GM03348 (cell line): Measurements from ENCODE around the gene GANAB.
"Not testable (repeated sequence)": the region's sequence is repeated elsewhere in the genome, so short reads cannot be mapped to it uniquely, and the experiment has no call there.

Experiments used
- DNase-seq: peaks from one replicate; pipeline ENCODE4 v3.0.0; 2012; ENCODE audit warnings: low spot score

The GANAB gene

GRCh38 chr11:62667460-62667859 is 21.0 kb upstream of the GANAB start:
- no peak for DNase-seq

DNA sequence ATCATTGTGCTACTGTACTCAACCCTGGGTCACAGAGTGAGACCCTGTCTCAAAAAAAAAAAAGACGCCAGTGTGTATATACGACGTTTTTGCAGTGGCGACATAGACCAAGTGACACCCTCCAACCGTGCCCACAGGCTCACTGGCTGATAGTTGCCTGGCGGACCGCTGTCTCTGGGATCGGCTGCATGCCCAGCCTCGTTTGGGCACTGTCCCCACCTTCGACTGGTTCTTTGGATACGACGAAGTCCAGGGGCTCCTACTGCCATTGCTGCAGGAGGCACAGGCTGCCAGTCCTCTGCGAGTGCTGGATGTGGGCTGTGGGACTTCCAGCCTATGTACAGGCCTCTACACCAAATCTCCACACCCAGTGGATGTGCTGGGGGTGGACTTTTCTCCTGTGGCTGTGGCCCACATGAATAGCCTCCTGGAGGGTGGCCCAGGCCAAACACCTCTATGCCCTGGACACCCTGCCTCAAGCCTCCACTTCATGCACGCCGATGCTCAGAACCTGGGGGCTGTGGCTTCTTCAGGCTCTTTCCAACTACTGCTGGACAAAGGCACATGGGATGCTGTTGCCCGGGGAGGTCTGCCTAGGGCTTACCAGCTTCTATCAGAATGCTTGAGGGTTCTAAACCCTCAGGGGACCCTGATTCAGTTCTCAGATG is 20.0 kb upstream of the GANAB start:
- DNase-seq, result no peak

DNA sequence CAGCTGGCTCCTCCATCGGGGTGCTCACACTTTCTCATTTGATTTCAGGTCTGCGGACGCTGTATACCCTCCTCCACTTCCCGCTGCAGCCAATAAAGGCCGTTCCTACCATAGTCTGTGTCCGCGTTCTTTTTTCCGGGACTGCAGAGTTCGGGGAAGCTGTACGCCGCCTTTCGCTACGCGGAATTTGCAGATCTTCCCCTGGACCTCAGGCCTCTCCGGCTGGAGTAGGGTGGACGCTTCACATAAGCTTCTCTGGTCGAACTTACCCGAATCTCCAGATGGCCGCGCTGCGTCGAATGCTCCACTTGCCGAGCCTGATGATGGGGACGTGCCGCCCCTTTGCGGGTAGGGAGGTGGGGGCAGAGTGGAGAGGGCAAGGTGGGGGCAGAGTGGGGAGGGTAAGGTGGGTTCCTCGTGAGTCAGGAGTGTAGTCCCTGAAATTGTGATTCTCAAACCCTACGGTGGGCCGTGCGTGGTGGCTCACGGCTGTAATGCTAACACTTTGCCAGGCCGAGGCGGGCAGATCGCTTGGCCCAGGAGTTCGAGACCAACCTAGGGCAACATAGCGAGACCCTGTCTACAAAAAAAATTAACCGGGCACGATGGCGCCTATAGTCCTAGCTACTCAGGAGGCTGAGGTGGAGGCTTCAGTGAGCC is 19.3 kb upstream of the GANAB start:
- DNase-seq, result peak; percentile 63

- peak; percentile 97 for DNase-seq
Observed at GRCh38 chr11:62665075-62665598, 18.7 kb upstream of the GANAB start, which contains the start of the genes C11orf98 and CSKMT. Gene C11orf98, minus strand, starts transcription at chr11:62665210. Its CDS starts 41 bp downstream, at chr11:62665169. Gene CSKMT, plus strand, starts transcription at chr11:62665312. Its CDS starts 568 bp downstream, at chr11:62665880.

GRCh38 chr11:62664405-62665074 is 18.1 kb upstream of the GANAB start:
- DNase-seq, result peak; percentile 51

GRCh38 chr11:62656796-62657429 is 10.5 kb upstream of the GANAB start:
- no peak for DNase-seq

GRCh38 chr11:62654297-62654696 is 7.9 kb upstream of the GANAB start:
- DNase-seq, result no peak

DNA sequence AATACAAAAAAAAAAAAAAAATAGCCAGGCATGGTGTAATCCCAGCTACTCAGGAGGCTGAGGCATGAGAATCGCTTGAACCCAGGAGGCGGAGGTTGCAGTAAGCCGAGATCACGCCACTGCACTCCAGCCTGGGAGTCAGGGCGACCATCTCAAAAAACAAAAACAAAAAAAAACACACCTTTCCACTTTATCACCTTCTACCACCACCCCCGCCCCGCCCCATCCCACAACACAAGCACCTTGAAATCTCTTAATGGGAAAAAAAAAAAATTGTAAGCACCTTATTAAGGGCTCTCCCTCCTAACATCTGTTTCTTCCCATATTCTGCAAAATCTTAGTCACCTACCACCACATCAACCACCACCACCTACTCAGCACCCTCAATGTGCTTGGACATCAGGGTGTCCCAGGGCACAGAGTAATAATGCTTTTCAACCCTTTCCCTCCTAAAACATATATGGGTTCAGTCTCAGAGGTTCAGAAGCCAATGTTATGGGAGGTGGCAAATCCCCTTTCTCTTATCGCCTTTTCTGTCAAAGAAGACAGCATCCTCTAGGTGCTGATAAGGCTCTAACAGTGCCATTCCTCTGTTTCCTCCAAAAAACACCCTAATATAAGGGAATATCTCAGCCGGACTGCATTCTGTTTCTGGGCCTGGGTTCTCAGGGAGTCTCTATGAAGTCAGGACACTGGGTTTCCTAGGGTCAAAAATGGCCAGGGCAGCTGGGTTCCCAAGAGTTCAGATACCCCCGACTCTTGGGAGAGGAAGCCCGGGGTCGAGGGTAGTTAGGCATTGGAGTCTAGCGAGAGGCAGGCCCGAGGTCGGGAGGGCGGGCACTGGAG is 6.0 kb upstream of the GANAB start:
- no peak for DNase-seq

GRCh38 chr11:62650283-62650682 is 3.9 kb upstream of the GANAB start:
- not testable (repeated sequence) for DNase-seq

- no peak for DNase-seq
Observed at GRCh38 chr11:62649486-62649885, 3.1 kb upstream of the GANAB start.

DNA sequence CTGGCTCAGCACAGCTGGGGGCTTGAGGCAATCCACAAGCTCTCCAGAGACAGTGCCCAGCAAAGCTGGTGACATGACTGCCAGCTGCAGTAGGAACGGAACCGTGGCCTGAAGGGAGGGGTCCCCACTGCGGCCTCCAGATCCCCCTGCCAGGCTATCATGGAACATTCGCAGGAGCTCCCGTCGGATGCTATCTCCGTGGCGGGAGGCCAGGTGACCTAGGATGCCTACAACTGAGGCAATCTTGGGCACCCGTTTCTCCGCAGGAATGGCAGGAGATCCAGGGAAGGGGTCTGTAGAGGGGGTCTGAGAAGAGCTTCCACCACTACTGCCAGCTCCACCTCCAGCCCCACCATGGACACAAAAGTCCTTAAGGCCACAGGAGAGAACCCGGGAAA is 2.6 kb upstream of the GANAB start:
- DNase-seq, result no peak

GRCh38 chr11:62648185-62648966 is 2.0 kb upstream of the GANAB start:
- DNase-seq, result no peak

- DNase-seq, result no peak
Observed at GRCh38 chr11:62647609-62648005, 1.2 kb upstream of the GANAB start.

- no peak for DNase-seq
Observed at GRCh38 chr11:62646825-62647608, 604 bp upstream of the GANAB start.

DNA sequence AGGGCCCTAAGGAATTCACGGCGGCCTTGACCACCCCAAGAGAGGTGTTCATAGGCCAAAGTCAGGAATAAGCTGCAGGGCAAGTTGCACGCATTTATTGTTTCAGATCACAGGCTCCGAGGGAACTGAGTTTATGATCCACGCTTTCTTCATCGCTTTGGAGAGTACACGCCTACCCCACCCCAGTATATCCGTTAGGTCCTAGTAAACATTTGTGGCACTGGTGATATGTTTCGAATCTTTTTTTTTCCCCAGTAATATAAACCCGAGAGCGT is 805 bp downstream of the GANAB start:
- no peak for DNase-seq

GRCh38 chr11:62644220-62644619 is 2.2 kb downstream of the GANAB start:
- no peak for DNase-seq

DNA sequence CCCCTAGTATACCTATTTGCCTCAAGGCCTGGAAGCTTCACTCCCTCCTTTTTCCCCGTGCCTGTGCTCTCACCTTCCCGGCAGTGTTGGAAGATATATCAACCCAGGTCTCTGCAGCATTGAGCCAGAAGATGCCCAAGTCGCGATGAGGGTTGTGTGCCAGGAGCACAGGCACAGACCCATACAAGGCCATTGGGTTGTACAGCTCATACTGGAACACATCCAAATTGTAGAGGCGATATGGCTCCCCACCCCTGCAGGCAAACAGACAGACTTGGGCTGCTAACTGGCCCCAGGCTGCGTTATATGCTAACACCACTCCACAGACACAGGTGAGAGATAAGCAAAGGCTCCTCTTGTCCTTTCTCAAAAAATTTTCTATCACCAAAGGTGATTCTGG is 13.9 kb downstream of the GANAB start:
- DNase-seq, result no peak

- DNase-seq, result no peak
Observed at GRCh38 chr11:62627713-62628112, 18.7 kb downstream of the GANAB start.

DNA sequence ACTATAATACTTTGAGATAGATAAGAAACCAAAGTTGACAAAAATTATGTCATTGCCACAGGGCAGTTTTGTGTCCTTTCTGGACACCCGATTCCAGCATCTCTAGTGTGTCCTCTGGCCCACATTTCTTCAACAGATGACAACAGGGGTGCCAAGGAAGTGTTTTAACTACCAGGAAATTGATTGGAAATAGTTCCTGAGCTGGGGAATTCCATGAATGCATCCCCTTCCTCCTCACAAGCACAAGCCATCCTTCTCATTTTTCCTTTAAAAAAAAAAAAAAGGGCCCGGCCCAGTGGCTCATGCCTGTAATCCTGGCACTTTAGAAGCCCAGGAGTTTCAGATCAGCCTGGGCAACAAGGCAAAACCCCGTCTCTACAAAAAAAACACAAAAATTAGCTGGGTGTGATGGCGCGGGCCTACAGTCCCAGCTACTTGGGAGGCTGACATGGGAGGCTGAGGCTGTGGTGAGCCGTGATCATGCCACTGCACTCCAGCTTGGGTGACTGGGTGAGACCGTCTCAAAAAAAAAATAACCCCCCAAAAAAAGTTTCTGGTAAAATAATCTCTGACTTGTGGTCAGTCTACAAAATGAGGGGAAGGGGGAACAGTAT is 23.8 kb downstream of the GANAB start:
- DNase-seq, result no peak
